GM19351 (cell line): ENCODE measurements around the gene SF3B5.
A peak's percentile ranks its signal among the peaks of the same experiment; 100 is the strongest.
"Not testable (repeated sequence)": the region's sequence is repeated elsewhere in the genome, so short reads cannot be mapped to it uniquely, and the experiment has no call there.

ENCODE experiments used
- ATAC-seq: cut with Tn5 transposase; IDR thresholded peaks from one replicate; pipeline ENCODE4 v1.9.1; 2021; ENCODE audit warnings: mild to moderate bottlenecking, moderate library complexity; ENCODE audit not compliant: unreplicated experiment

The SF3B5 gene

DNA sequence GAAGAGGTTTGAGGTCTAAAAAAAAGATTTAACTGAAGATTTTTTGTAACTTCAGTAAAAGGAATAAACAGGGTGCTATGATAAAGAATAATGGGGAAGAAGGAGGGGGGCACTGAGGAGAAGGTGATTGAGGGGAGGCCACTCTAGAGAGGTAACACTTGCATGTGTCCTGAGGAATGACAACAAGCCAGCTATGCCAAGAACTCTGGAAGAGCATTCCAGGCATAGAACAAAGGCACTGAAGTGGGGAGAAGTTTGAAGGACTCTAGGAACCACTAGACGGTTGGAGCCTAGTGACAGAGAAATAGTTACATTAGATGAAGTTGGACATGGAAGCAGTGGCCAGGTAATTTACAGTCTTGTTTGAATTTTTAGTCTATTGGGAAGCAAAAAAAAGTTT is 10.8 kb upstream of the SF3B5 start:
- no peak for ATAC-seq

DNA sequence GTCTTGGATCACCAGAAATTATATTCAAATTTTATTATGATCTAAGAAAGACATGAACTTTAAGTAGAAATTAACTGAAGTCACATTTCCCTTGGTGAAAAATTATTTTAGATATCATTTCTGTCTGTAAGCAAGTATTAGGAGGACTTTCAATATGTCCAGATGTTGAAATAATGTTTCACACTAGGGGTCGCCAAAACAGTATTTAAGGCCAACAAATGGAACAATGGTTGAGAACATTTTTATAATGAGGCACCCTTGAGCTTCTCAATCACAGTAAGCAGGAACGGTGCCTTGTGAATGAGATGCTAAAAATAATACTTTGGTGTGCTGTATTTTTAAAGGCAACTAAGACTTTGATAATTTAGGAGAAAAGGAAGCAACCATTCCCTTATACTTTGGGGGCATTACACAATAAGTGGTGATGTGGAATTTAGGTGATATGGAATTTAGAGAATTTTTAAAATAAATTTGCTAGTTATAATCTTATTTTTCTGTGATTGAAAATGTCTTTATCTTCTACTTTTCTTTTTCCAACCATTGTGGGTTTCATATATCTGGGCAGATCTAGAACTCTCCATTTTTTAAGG is 9.6 kb upstream of the SF3B5 start:
- peak; percentile 97 for ATAC-seq

DNA sequence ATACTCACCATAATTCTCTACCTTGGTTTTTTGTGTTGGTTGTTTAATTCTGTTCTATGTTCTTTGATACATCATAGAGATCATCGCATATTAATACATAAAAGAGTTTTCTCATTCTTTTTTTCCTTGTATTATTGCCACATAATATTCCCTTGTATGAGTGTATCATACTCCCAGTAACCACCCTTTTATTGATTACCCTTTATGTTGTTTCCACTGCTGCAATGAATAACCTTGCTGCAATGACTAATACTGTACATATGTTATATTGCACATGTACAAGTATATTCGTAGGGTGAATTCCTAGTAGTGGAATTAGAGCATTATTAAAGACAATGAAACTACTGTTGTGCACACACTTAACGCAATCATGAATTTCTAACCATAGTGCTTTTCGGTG is 9.1 kb upstream of the SF3B5 start:
- ATAC-seq, result no peak

DNA sequence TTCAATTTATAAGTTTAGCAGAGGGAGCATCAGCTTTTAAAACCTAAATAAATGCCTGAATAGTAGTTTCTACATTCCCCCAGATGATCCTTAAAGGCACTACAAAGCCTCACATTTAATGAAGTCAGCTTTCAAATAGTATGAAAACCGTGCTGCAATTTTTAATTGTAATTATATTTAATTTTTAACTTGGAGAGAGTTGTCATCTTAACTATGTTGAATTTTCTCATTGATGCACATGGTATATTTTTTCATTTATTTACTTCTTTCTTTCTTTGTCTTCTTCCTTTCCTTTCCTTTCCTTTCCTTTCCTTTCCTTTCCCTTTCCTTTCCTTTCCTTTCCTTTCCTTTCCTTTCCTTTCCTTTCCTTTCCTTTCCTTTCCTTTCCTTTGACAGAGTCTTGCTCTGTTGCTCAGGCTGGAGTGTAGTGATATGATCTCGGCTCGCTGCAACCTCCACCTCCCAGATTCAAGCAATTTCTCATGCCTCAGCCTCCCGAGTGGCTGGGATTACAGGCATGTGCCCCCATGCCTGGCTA is 7.7 kb upstream of the SF3B5 start:
- no peak for ATAC-seq

DNA sequence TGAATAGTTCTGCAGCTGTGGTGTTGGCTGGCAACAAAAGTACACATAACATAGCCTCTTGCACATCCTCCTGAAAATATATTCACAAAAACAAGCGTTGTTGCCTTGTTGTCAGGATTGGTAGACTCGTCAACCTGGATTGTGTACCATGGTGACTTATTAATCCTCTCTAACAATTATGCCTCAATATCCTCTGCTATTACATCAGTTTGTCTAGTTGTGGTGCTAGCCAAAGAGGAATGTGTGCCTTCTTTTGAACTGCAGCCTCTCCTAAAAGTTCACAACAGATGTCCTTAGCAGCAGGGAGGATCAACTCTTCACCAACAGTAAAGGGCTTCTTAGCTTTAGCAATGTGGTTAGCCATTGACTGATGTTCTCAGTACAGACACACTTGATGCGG is 3.6 kb upstream of the SF3B5 start:
- ATAC-seq, result no peak

DNA sequence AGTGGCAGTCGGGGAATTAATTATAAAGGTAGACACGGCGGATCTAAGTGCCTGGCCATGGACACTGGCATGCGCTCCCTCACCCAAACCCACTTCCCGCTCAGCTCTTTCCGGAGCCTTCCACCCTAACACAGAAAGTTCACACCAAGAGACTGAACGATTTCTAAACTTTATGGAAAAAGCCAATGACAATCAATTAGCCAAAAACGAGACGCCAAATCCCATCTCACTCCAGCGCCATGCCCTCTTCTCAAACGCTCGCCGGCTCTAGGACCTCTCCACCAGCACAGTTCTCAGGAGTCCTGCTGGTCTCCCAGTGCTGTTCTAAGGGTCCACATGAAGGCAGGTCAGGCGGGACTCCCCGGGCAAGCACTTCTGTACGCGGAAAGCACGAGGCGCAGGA is 641 bp downstream of the SF3B5 start:
- peak; percentile 0 for ATAC-seq

DNA sequence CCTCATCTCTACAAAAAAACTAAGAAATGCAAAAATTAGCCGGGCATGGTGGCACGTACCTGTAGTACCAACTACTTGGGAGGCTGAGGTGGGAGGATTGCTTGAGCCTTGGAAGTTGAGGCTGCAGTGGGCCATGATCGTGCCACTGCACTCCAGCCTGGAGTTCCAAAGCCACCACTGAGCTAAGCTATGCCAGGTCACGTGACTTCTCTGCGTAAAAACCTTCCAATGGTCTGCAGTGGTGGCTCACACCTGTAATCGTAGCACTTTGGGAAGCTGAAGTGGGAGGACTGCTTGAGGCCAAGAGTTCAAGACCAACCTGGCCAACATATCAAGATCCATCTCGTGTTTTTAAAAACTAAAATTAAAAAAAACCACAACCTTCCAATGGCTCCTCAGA is 1.7 kb downstream of the SF3B5 start:
- no peak for ATAC-seq

DNA sequence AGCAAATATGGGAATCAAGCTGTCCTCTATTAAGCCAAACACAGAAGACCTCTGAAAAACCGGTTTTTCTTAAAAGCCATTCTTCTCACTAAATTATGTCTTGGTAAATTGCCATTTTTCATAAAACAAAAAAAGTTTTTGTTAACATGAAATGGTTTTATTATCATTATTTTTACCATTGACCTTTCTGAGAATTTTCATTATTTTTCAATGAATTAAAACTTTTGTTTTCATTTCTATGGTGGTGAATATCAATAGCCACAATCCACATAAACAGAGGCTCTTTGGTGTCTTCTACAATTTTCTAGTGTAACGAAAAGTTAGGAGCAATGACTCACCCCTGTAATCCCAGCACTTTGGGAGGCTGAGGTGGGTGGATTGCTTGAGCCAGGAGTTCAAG is 2.1 kb downstream of the SF3B5 start:
- no peak for ATAC-seq

DNA sequence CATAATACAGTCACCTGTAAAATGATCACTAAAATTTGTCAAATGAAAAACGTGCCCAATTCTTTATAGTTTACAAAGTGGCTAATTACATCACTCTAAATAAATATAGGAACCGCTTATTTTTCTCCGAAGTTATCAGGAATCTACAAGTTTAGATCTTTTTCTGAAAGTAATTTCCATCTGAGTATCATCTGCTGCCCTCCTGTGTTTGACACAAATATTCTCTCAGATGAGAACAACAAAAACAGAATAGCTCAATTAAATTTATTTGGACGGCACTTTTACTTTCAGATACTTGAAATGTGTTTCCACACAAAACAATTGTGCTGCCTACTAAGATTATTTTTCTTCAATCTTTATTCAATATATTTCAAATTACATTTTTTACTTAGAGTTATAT is 5.0 kb downstream of the SF3B5 start:
- ATAC-seq, result no peak

DNA sequence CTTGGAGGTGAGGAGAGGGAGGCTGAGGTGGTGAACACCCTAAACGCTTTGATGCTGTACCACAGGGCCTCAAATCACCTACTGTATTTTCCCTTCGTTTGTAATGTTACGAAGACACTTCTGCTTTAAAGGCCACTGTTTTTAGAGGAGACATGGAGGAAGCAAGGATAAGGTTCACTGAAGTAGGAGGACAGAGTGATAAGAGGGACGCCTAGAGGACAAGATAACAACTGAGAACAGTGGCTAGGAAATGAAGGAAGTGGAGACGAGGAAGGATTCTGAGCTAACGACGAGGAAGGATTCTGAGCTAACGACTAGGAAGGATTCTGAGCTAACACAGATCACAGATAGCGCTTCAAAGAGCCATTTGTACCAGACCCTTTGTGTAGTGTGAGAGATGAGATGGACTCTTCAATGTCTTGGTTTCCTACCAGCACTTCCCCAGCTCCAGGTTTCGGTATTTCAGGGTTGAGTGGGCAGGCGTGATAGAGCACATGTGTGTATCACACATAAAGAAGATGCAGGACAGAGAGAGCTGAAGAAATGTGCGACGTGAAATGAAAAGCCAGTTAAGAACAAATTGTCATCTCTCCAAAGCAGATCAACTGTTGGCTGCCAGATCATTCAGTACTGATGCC is 7.5 kb downstream of the SF3B5 start:
- ATAC-seq, result no peak

DNA sequence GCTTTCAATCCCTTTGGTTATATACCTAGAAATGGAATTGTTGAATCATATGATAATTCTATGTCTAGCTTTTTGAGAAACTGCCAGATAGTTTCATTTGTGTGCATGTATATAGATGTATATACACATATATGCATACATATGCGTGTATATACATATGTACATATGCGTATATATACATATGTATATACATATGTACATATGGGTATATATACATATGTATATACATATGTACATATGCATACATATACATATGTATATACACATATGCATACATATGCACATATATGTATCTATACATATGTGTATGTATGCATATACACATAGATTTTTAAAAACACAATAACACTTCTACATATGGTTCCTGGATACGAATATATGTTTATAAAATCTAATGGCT is 8.4 kb downstream of the SF3B5 start:
- ATAC-seq, result no peak

DNA sequence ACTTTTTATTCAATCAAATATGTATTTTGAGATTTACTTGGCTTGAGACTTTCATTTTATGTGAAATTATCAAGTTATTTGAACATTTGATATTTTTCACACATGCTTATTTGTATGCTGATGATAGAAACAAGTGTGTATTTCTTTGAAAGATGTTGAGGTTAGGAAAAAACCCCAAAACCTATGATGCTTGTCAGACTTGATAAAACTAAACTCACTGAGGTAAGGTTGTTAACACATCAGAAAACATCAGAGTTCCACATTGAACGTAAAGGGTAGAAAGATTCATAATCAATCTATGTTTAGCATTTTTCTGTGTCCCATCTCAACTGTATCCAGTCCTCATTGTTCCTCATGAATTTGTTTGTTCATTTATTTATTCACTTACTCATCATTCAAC is 12.2 kb downstream of the SF3B5 start:
- peak; percentile 63 for ATAC-seq

DNA sequence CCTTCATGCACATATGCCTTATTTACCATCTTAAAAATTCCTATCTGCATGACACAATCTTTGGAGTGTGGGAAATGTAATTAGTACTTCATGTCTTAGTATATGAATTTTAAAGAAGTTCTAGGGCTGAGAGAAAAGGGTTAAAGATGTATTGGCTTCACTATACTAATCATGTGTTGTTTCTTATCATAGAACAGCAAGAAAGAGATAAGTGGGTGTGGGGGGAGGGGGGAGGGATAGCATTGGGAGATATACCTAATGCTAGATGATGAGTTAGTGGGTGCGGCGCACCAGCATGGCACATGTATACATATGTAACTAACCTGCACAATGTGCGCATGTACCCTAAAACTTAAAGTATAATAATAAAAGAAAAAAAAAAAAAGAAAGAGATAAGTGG is 13.0 kb downstream of the SF3B5 start:
- ATAC-seq, result not testable (repeated sequence)

DNA sequence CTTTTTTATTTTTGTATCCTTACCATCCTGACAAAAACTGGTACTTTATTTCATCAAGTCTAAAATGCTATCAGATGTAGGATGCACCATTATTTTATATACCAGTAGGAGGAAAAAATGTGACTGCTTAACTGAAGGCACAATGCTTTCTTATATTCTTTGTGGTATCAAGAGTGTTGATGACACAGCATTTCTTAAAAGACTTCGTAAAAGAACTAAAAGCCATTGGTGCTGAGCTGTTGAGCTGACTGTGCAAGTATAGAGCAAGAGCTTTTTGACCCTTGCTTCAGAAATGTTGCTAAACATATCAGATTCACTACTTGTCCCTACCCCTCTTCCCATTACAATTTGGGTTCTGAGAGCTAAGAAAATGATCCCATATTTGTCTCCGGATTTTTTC is 17.5 kb downstream of the SF3B5 start:
- no peak for ATAC-seq

DNA sequence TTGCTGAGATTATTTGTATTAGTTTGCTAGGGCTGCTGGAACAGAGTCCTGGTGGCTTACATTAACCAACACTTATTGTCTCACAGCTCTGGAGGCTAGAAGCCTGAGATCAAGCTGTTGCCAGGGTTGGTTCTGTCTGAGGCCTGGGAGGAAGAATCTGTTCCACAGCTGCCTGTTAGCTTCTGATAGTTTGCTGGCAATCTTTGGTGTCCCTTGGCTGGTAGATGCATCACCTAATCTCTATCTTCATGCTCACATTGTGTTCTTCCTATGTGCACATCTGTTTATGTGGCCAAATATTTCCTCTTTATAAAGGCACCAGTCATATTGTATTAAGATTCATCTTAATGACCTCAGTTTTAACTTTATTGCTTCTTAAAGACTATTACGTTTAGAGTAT is 19.5 kb downstream of the SF3B5 start:
- no peak for ATAC-seq

DNA sequence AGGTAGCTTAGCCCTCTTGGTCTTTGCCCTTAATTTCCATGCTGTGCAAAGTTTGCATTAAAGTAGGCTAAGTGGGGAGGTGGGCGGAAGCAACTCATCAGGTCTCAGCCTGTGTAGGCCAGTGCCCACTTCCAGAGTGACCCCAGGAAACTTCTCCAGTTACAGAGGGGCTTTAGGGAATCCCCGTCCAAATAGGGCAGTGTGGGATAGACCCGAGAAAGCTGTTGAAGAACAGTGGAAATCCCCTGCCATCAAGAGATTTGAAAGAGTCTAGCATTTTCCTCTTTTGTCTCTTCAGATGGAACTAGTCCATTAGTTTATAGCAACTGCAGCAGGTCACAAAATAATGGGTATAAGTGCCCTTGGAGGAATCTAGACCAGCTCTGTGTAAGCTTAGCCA is 20.2 kb downstream of the SF3B5 start:
- ATAC-seq, result peak; percentile 66

DNA sequence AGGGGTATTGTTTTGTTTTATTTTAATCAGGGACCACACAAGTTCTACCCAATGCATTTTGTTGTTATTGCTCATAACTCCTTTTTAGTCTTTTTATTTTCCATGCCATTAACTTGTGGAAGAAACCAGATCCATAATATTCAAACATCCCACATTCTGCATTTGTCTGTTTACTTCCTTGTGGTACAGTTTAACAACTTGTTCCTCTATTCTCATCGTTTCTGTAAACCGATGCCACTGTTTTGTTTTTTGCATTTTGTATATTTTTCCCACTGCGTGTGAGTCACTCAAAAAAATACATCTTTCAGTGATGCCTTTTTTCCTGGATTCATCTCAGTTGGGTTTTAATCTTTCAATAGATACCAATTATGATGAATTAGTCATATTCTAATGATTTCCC is 22.3 kb downstream of the SF3B5 start:
- ATAC-seq, result no peak

DNA sequence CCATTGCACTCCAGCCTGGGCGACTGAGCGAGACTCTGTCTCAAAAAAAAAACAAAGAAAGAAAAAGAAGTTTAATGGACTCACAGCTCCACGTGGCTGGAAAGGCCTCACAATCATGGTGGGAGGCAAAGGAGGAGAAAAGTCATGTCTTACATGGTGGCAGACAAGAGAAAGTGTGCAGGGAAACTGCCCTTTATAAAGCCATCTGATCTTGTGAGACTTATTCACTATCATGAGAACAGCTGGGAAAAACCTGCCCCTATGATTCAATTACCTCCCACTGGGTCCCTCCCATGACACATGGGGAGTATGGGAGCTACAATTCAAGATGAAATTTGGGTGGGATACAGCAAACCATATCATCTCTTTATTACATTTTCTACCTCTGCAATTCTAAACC is 25.9 kb downstream of the SF3B5 start:
- ATAC-seq, result no peak

DNA sequence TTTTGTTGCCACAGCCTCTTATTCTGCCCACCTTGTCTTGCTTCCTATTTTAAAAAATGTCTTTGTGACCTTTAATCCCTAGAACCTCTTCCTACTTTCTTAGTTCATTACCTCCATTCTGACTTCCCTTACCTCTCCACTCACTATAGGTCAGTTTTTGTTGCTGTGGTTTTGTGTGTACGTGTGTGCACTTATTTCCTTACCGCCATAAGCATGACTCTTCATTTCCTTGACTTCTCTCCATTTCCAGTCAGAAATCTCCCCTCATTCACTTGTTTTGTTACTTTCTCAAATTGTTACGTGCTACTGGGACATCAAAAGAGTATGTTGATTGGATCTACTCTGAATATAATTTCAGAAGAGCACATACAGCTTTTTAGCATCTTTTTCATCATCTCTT is 26.6 kb downstream of the SF3B5 start:
- no peak for ATAC-seq

DNA sequence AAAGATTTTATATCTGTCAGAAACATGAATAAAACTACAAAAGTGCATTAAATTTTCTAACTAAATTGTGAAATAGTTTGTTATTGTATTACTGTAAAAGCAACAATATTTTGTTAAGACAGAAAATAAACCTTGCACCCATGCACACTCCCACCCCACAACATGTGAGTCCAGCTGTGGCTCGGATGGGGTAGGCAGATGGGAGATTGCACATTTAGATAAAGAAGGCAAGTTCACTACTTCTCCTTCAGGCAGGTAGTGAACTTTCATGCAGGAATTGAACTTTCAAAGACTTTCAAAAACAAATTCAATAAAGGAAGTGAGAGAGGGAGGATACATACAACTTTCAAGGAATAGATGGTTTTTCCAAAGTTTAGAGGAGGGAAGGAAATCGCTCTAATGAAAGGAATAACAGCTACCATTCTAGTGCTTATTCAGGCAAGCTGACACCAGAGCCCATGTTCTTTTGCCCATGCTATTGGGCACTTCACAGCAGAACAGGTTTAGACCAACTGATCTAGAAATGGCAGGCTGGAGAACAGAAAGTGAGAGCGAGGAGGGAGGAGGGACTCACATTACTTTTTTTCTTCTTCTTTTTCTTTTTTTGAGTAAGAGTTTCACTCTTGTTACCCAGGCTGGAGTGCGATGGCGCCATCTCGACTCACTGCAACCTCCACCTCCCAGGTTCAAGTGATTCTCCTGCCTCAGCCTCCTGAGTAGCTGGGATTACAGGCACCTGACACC is 28.5 kb downstream of the SF3B5 start:
- peak; percentile 43 for ATAC-seq

DNA sequence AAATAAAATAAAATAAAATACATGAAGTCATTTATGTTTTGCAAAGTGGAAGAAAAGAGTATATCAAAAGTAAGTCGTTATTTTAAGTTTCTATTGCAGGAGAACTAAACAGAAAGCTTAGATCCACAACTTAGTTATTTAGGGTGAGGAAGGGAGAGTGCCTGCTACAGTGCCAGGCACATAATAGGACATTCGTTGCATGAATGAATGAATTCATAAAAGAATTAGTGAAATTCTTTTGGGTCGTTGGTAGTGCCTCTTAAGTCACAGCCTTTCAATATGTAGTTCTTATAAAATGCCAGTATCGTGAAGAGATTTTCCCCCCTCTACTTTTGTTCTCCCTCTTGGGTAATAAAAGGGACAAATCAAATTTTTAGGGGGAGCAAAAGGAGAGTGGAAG is 29.1 kb downstream of the SF3B5 start:
- no peak for ATAC-seq

DNA sequence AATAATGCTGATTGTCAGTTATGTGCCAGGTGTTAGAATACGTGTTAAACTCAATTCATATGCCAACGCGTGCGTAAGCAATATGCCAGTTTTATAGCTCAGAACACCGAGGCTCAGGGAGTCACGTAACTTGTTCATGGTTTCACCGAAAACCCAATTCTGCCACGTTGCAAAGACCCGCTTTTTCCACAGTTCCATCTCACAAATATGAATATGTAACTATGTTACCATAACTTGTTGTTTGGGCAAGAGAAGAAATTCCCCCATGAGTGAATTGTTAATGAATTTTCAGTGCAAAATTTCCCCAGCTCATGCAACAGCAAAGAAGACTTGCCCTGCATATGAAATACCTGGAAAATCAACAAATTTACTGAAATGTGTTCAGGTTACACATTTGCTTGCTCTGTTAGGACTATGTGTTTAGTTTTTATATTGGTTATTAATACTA is 30.1 kb downstream of the SF3B5 start:
- ATAC-seq, result no peak
